Duodenal mucosa (tissue), 2 donors: Measurements from ENCODE around the gene CAMTA1.

Experiments used
- H3K27ac ChIP-seq: one replicate; pipeline ENCODE4 v1.7.0; 2013; ENCODE audit warnings: low read depth, low read length
- H3K27me3 ChIP-seq, 2 donors: one replicate each; pipeline ENCODE4 v1.7.0; 2013; ENCODE audit warnings: low read length in 2 of 2, control low read depth in 1 of 2; ENCODE audit not compliant: insufficient read depth in 2 of 2, control insufficient read depth in 1 of 2
- H3K36me3 ChIP-seq, 2 donors: one replicate each; pipeline ENCODE4 v1.7.0; 2013; ENCODE audit warnings: low read length in 2 of 2, control low read depth in 1 of 2; ENCODE audit not compliant: insufficient read depth in 2 of 2, control insufficient read depth in 1 of 2
- H3K4me1 ChIP-seq, 2 donors: one replicate each; pipeline ENCODE4 v1.7.0; 2013; ENCODE audit warnings: low read length in 2 of 2, control low read depth in 1 of 2; ENCODE audit not compliant: insufficient read depth in 2 of 2, control insufficient read depth in 1 of 2
- H3K4me3 ChIP-seq, 2 donors: one replicate each; pipeline ENCODE4 v1.7.0; 2013; ENCODE audit warnings: low read length in 2 of 2, low read depth in 1 of 2
- H3K9ac ChIP-seq, 2 donors: one replicate each; pipeline ENCODE4 v1.7.0; 2013; ENCODE audit warnings: low read length in 2 of 2, low read depth in 1 of 2
- H3K9me3 ChIP-seq, 2 donors: one replicate each; pipeline ENCODE4 v1.7.0; 2013; ENCODE audit warnings: low read length in 2 of 2, control low read depth in 1 of 2; ENCODE audit not compliant: control insufficient read depth in 1 of 2

The CAMTA1 gene

GRCh38 chr1:6861075-6861724 lies 75.9 kb downstream of the CAMTA1 start:
- Histone ChIP-seq H3K9ac (no peak overlapping the region), H3K9me3 (no peaks in the 10 kb centered on the region), H3K27me3 (no peaks in the 10 kb centered on the region), H3K27ac (no peak overlapping the region), H3K36me3 (peaks cover 7 to 8% of the 10 kb centered on the region in 2 donors), H3K4me3 (no peak overlapping the region), H3K4me1 (no peaks in the 10 kb centered on the region)

GRCh38 chr1:6862906-6863305 lies 77.7 kb downstream of the CAMTA1 start:
- H3K4me1 ChIP-seq: no peaks in the 10 kb centered on the region
- H3K9me3 ChIP-seq: no peaks in the 10 kb centered on the region
- H3K27ac ChIP-seq: no peak overlapping the region
- H3K27me3 ChIP-seq: no peaks in the 10 kb centered on the region
- H3K4me3 ChIP-seq: no peak overlapping the region
- peaks cover 7 to 8% of the 10 kb centered on the region in 2 donors for H3K36me3 ChIP-seq
- no peak overlapping the region for H3K9ac ChIP-seq

GRCh38 chr1:6864166-6864565 lies 78.9 kb downstream of the CAMTA1 start:
- Histone ChIP-seq H3K27me3 (no peaks in the 10 kb centered on the region), H3K4me1 (peaks cover 0 to 10% of the 10 kb centered on the region in 2 donors), H3K27ac (no peak overlapping the region), H3K9me3 (no peaks in the 10 kb centered on the region), H3K36me3 (peaks cover 7 to 8% of the 10 kb centered on the region in 2 donors), H3K4me3 (no peak overlapping the region), H3K9ac (no peak overlapping the region)

GRCh38 chr1:6866825-6867224 lies 81.6 kb downstream of the CAMTA1 start:
- H3K4me3 ChIP-seq: no peak overlapping the region
- no peak overlapping the region for H3K27ac ChIP-seq
- H3K27me3 ChIP-seq: no peaks in the 10 kb centered on the region
- no peaks in the 10 kb centered on the region for H3K9me3 ChIP-seq
- peaks cover 7 to 8% of the 10 kb centered on the region in 2 donors for H3K36me3 ChIP-seq
- H3K9ac ChIP-seq: no peak overlapping the region
- H3K4me1 ChIP-seq: peaks cover 0 to 24% of the 10 kb centered on the region in 2 donors

- no peaks in the 10 kb centered on the region for H3K27me3 ChIP-seq
- H3K9ac ChIP-seq: no peak overlapping the region
- no peak overlapping the region for H3K27ac ChIP-seq
- H3K9me3 ChIP-seq: no peaks in the 10 kb centered on the region
- peaks cover 0 to 24% of the 10 kb centered on the region in 2 donors for H3K4me1 ChIP-seq
- H3K36me3 ChIP-seq: peaks cover 7 to 8% of the 10 kb centered on the region in 2 donors
- H3K4me3 ChIP-seq: no peak overlapping the region
Measured at GRCh38 chr1:6867321-6867720, 82.1 kb downstream of the CAMTA1 start.

GRCh38 chr1:6867729-6868659 lies 82.7 kb downstream of the CAMTA1 start:
- Histone ChIP-seq H3K4me1 (peaks cover 0 to 24% of the 10 kb centered on the region in 2 donors), H3K9ac (no peak overlapping the region), H3K27me3 (no peaks in the 10 kb centered on the region), H3K9me3 (no peaks in the 10 kb centered on the region), H3K27ac (no peak overlapping the region), H3K4me3 (peak overlapping the region in 1 of 2 donors; percentile 18), H3K36me3 (peaks cover 7 to 8% of the 10 kb centered on the region in 2 donors)

GRCh38 chr1:6868660-6869380 lies 83.6 kb downstream of the CAMTA1 start:
- H3K4me1 ChIP-seq: peaks cover 0 to 24% of the 10 kb centered on the region in 2 donors
- H3K9ac ChIP-seq: no peak overlapping the region
- no peaks in the 10 kb centered on the region for H3K27me3 ChIP-seq
- peak overlapping the region in 1 of 2 donors; percentile 18 for H3K4me3 ChIP-seq
- H3K27ac ChIP-seq: no peak overlapping the region
- H3K9me3 ChIP-seq: no peaks in the 10 kb centered on the region
- peaks cover 8 to 10% of the 10 kb centered on the region in 2 donors for H3K36me3 ChIP-seq

- H3K9me3 ChIP-seq: no peaks in the 10 kb centered on the region
- no peak overlapping the region for H3K9ac ChIP-seq
- no peaks in the 10 kb centered on the region for H3K27me3 ChIP-seq
- peaks cover 9 to 12% of the 10 kb centered on the region in 2 donors for H3K36me3 ChIP-seq
- H3K4me3 ChIP-seq: no peak overlapping the region
- H3K4me1 ChIP-seq: peaks cover 0 to 24% of the 10 kb centered on the region in 2 donors
- no peak overlapping the region for H3K27ac ChIP-seq
Measured at GRCh38 chr1:6869545-6869944, 84.3 kb downstream of the CAMTA1 start.

- peaks cover 0 to 24% of the 10 kb centered on the region in 2 donors for H3K4me1 ChIP-seq
Measured at GRCh38 chr1:6870086-6870485, 84.8 kb downstream of the CAMTA1 start.

More at GRCh38 chr1:6870086-6870485, 84.8 kb downstream of the CAMTA1 start:
- Histone ChIP-seq H3K4me3 (no peak overlapping the region), H3K27me3 (no peaks in the 10 kb centered on the region), H3K27ac (no peak overlapping the region), H3K36me3 (peaks cover 8 to 15% of the 10 kb centered on the region in 2 donors), H3K9me3 (no peaks in the 10 kb centered on the region), H3K9ac (no peak overlapping the region)
